Measurements from ENCODE around the gene CDK18. TPM values are rescaled to one million over a fixed set of nuclear protein-coding genes. Genes with fewer than 3 reads are reported as not detected.
A peak's percentile ranks its signal among the peaks of the same experiment; 100 is the strongest.

Gene CDK18
- polyA plus RNA-seq, 1 donor (not counting 4 experiments of a cell fraction or from before 2014, with no cell fraction given): 10.9 TPM

DNA sequence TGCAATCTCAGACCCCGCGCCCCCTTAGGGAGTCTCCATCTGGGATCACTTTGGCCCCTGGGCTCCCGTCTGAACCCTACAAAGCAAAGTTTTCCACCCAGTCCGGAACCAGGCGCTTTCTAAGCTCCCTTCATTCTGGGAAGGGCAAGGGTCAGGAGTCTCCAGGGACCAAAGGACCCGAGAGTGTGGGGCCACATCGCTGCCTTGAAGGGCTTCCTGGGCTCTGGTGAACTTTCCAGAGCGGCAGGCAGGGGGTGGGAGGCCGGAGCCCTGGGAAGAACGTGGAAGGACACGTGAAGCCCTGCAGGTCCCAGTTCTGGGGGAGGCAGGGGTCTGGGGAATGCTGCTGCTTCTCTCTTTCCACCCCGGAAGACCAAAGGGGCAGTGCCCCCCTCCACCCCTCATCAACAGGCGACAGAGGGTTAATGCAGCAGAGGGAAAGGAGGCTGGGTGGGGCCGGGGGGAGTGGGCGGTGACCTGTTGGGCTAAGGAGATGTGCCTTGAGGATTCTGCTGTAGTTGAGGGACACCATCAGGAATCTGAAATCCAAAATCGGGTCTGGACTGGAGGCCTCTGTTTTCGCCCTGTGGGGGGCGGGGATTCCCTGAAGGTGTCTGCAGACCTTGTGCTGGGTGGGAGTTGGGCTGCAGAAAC is 734 bp downstream of the CDK18 start:
- H3K36me3 ChIP-seq (ENCODE audit: control insufficient read depth in 2 of 2, extremely low read depth in 1 of 2, insufficient read depth in 2 of 2, low read length in 2 of 2): peaks cover 0 to 6% of the 10 kb centered on the region in 2 experiments
- DNase-seq (ENCODE audit: low read depth, low spot score) (no peak), FAIRE-seq (peak; percentile 26)
- H3K4me2 ChIP-seq (ENCODE audit: control insufficient read depth, extremely low read depth, insufficient read depth, low read depth, low read length): peak overlapping the region; percentile 96
- dilution Hi-C loops (cut with MboI; ENCODE audit: extremely low pct_ligation_motif_present, low sequenced_read_pairs): no loop called here
- peaks cover 12% of the 10 kb centered on the region for H3K4me1 ChIP-seq (ENCODE audit: control insufficient read depth, extremely low read depth, insufficient read depth, low read length)
- H4K20me1 ChIP-seq (ENCODE audit: control insufficient read depth, extremely low read depth, insufficient read depth, low read length): no peaks in the 10 kb centered on the region
- H3K9me3 ChIP-seq (ENCODE audit: control insufficient read depth, low read depth, low read length): no peaks in the 10 kb centered on the region
- H3K79me2 ChIP-seq (ENCODE audit: control insufficient read depth, insufficient read depth, low read length): peaks cover 15% of the 10 kb centered on the region
- no peaks in the 10 kb centered on the region for H3K9me1 ChIP-seq (ENCODE audit: control insufficient read depth, extremely low read depth, insufficient read depth, low read length)
- peak overlapping the region; percentile 86 for H2AFZ ChIP-seq (ENCODE audit: control insufficient read depth, low read length)
- H3K4me3 ChIP-seq (ENCODE audit: control insufficient read depth in 2 of 3, extremely low read depth in 1 of 3, insufficient read depth in 2 of 3, low read depth in 1 of 3, low read length in 3 of 3): peak overlapping the region; percentile 73 to 88 (median 78)
- peak overlapping the region; percentile 74 for H3K27ac ChIP-seq (ENCODE audit: control insufficient read depth, insufficient read depth, low read length)
- TF ChIP-seq, protein P1, sequence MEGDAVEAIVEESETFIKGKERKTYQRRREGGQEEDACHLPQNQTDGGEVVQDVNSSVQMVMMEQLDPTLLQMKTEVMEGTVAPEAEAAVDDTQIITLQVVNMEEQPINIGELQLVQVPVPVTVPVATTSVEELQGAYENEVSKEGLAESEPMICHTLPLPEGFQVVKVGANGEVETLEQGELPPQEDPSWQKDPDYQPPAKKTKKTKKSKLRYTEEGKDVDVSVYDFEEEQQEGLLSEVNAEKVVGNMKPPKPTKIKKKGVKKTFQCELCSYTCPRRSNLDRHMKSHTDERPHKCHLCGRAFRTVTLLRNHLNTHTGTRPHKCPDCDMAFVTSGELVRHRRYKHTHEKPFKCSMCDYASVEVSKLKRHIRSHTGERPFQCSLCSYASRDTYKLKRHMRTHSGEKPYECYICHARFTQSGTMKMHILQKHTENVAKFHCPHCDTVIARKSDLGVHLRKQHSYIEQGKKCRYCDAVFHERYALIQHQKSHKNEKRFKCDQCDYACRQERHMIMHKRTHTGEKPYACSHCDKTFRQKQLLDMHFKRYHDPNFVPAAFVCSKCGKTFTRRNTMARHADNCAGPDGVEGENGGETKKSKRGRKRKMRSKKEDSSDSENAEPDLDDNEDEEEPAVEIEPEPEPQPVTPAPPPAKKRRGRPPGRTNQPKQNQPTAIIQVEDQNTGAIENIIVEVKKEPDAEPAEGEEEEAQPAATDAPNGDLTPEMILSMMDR (optimal IDR thresholded peaks at IDR 0.05 in 1 of 3, IDR thresholded peaks at IDR 0.05 in 1 of 3, conservative IDR thresholded peaks at IDR 0.05 in 1 of 3; ENCODE audit: extremely low read depth in 1 of 3, insufficient read depth in 2 of 3, low read length in 3 of 3): peak in 1 of 3 experiments; percentile 3
- TF ChIP-seq EZH2 (IDR thresholded peaks at IDR 0.05; ENCODE audit: low read length): no peak
- peak overlapping the region; percentile 87 for H3K9ac ChIP-seq (ENCODE audit: control insufficient read depth, extremely low read depth, insufficient read depth, low read length)
- no peaks in the 10 kb centered on the region for H3K27me3 ChIP-seq (ENCODE audit: control insufficient read depth, extremely low read depth, insufficient read depth, low read length)

DNA sequence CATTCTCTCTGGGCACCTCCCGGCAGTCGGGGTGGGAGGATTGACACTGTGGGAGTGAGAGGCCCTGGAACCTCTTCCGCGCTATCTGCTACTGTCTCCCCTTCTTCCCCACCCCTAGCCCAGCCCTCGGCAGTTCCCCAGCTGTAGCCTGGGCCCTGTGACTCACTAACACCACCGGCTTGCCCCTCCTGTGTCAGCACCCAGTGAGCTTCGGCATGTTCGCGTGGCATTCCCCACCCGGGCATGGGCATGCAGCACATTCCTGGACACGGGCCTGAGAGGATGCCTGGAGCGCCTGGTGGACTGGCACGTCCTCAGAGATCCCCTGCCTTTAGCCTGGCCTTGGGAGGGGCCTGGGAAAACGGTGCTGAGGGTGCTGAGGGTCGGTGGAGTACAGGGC is 1.3 kb downstream of the CDK18 start:
- FAIRE-seq: peak; percentile 81
- TF ChIP-seq EZH2 (IDR thresholded peaks at IDR 0.05; ENCODE audit: low read length): no peak
- H3K4me2 ChIP-seq (ENCODE audit: control insufficient read depth, extremely low read depth, insufficient read depth, low read depth, low read length): peak overlapping the region; percentile 96
- no peaks in the 10 kb centered on the region for H3K9me1 ChIP-seq (ENCODE audit: control insufficient read depth, extremely low read depth, insufficient read depth, low read length)
- peak overlapping the region; percentile 87 for H3K9ac ChIP-seq (ENCODE audit: control insufficient read depth, extremely low read depth, insufficient read depth, low read length)
- peaks cover 12% of the 10 kb centered on the region for H3K4me1 ChIP-seq (ENCODE audit: control insufficient read depth, extremely low read depth, insufficient read depth, low read length)
- H4K20me1 ChIP-seq (ENCODE audit: control insufficient read depth, extremely low read depth, insufficient read depth, low read length): no peaks in the 10 kb centered on the region
- H3K27ac ChIP-seq (ENCODE audit: control insufficient read depth, insufficient read depth, low read length): peak overlapping the region; percentile 74
- H3K4me3 ChIP-seq (ENCODE audit: control insufficient read depth in 2 of 3, extremely low read depth in 1 of 3, insufficient read depth in 2 of 3, low read depth in 1 of 3, low read length in 3 of 3): peak overlapping the region; percentile 73 to 88 (median 78)
- peaks cover 15% of the 10 kb centered on the region for H3K79me2 ChIP-seq (ENCODE audit: control insufficient read depth, insufficient read depth, low read length)
- dilution Hi-C loops (cut with MboI; ENCODE audit: extremely low pct_ligation_motif_present, low sequenced_read_pairs): no loop called here
- H3K27me3 ChIP-seq (ENCODE audit: control insufficient read depth, extremely low read depth, insufficient read depth, low read length): no peaks in the 10 kb centered on the region
- DNase-seq (ENCODE audit: low read depth, low spot score): peak; percentile 82
- no peaks in the 10 kb centered on the region for H3K9me3 ChIP-seq (ENCODE audit: control insufficient read depth, low read depth, low read length)
- peaks cover 0 to 6% of the 10 kb centered on the region in 2 experiments for H3K36me3 ChIP-seq (ENCODE audit: control insufficient read depth in 2 of 2, extremely low read depth in 1 of 2, insufficient read depth in 2 of 2, low read length in 2 of 2)
- peak overlapping the region; percentile 28 for H2AFZ ChIP-seq (ENCODE audit: control insufficient read depth, low read length)

Data from keratinocyte (primary cell).